HG02610 (cell line): ENCODE measurements around the gene GBE1.

Source experiments
- ATAC-seq: cut with Tn5 transposase; IDR thresholded peaks from one replicate; pipeline ENCODE4 v1.9.1; 2021; ENCODE audit warnings: mild to moderate bottlenecking, moderate library complexity; ENCODE audit not compliant: unreplicated experiment

The GBE1 gene

DNA sequence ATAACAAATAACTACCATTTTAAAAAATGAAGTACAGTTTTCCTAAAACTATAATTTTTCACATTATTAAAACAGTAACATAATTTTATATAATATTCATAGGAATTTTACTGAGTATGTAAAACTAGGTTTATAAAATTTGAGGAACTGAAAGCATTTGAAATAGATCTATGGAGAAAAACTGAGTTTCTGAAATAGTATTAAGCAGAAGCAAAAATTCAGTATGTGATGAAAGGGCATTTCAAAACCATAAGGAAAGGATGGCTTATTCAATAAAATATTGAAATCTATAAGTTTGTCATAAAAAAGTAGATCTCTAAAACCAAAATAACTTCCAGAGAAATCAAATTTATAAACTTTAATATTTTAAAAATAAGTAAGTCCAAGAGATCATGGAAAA is 53.4 kb downstream of the GBE1 start:
- no peak for ATAC-seq

DNA sequence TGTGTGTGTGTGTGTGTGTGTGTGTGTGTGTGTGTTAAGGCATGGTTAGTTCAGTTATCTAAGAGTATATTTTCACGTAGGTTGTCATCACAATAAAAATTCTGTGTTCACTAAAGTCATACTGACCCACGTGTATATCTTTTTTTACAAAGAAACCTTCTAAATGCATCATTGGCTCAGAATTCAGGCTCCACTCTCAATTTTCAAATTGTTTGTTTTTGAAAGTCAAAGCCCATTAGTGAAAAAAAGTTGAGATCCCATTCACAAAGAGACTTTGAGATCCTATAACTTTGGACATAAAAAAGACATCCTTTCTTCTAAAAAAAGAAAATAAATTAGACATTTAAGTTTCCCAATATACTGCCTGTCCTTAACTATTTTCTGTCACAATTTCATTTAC is 59.3 kb downstream of the GBE1 start:
- no peak for ATAC-seq

DNA sequence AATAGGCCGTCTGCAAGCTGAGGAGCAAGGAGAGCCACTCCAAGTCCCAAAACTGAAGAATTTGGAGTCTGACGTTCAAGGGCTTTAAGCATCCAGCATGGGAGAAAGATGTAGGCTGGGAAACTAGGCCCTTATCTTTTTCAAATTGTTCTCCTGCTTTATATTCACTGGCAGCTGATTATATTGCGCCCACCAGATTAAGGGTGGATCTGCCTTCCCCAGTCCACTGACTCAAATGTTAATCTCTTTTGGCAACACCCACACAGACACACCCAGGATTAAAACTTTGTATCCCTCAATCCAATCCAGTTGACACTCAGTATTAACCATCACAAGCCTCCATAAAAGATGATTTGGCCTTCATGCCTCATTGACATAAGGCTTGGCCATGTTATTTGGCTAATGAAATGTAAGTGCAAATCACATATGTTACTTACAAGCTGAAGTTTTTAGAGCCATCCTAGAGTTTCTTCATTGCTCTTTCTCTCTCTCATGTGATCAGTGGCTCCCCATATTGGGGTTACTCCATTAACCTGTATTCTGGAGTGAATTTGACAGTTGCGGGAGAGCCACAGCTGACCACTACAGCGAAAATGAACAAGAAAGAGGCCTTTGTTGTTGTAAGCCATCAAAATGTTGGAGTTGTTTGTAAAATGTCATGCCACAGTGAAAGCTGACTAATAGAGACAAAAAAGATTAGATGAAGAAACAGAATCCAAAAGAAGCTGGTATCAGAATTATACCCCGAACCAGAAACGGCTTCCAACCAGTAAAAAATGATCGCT is 61.7 kb downstream of the GBE1 start:
- ATAC-seq = no peak

DNA sequence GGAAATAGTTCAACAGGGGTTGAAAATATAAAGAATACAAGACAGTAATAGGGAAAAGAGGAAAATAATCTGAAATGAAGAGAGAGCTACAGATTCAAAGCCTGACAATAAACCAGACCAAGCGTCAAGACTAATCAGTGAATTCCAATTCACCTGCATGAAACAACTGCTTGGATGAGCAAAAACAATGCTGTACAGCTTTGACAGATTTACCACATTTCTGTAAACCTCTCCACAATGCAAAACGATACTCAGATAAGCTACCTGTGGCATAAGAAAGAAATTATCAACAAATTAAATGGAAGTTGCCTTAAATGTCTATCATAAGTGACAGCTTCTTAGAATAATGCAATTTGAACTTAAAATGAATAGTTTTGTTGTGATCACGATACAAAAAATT is 65.4 kb downstream of the GBE1 start:
- ATAC-seq = no peak

DNA sequence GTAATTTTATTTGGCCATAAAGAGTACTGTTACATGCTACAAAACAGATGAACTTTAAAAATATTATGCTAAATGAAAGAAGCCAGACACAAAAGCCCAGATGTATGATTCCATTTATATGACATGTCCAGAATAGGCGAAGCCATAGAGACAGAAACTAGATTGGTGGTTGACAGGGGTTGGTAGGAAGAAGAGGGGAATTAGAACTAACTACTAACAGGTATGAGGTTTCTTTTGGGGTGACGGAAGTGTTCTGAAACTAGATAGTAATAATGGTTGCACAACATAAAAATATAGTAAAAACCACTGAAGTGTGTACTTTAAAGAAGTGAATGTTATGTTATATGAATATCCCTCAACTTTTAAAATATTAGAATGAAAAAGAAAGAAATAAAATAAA is 66.1 kb downstream of the GBE1 start:
- no peak for ATAC-seq

DNA sequence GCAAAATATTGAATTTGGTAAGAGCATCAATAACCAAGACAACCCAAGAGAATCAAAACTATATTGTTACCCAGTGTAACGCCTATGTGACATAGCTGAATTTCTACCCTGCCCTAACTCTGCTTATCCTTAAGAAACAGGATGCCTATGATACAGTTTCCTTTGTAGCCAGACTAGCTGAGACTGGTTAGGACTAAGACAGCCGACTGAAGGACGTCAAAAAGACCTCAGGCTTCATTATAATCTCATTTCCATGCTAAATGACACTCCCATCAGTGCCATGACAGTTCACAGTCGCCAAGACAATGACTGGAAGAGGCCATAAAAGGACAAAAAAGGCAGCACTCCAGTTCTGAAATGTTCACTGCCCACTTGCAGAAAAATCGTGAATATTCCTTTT is 66.8 kb downstream of the GBE1 start:
- ATAC-seq = no peak

DNA sequence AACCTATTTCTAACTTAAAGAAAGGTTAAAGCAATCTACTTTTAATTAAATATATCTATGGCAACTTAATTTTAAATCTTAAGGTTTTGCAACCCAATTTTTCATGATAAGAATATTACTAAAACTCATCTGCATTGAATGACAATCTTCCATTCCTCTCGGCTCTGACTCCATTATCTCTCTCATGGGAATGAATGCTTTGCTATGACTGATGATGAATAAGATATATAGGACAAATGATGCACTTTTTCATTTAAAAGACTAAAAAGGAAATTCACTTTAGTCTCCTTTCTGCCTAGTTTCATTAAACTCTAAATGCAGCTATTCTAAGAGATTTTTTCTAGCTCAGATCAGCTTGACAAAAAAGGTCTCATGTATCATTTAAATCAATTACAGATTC is 68.7 kb downstream of the GBE1 start:
- no peak for ATAC-seq

DNA sequence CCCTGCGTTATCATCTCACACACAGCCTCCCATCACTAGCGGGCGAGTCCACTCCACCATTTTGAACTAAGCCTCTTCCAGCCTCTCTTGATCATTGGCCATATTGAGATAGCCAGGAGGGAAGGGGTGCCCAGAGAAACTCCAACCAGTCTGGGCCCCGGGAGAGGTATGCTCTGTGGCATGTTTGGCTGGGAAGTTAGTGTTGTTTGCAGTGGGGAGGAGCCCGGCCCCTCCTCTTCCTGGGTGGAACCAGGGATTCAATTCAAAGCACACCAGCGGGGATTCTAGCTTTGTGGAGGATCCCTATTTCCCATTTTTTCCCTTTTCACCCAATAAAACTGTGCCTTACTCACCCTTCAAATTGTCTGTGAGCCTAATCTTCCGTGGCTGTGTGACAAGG is 71.8 kb downstream of the GBE1 start:
- no peak for ATAC-seq

DNA sequence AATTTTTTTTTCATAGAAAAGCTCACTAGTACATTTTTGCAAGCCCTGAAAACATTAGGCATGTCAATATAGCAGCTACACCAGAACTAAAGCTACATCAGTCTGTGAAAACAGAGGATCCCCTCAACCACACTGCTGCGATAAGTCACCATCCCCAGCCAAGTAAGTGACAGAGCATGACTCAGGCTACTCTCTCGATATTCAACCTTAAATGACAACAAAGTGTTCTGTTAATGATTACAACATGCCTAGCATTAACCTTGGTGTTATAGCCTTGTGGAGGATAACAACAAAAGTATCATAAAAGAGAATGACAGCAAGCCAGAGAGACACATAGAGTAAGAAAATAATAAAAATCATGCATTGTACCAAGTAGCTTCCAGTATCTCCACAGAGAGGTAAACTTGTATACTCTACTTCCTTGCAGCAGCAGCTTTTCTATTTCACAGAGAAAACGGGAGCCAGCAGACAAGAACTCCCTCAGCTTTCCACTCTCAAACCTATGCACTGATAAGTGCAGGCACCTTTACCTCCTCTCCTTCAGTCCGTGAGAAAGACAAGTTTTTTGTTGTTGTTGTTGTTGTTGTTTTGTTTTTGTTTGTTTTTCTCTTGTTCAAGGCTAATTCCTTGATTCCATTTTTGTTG is 76.6 kb downstream of the GBE1 start:
- ATAC-seq = no peak

DNA sequence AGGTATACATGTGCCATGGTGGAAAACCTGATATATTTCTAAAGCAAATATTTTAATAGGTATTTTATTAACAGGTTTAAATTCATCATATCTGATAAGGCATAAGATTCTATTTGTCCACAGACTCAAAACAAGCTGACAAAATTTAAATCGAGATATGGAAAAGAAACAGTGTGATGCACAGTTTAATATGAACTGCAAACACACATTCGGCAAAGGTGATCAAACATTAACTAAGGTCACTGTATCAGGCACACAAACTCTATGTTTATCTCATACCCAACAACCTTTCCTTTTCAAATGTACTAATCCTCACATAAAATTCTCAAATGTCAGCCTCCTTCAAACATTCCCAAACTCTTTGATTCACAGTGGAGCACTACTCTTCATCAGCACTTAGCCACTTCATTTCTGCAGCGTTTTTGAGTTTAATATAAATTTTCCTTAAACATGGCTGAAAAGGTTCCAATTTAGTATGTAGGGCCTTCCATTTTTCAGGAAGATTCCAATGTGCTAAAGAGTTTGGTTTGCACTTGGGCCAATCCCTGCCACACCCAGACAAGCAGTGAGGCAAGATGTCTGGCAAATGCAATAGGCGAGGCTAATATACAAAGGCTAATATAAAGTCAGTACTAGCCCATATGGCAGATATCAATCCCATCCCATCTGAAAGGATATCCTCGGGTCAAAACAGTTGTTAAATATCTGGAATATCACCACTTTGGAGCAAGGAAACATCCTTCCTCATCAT is 84.6 kb downstream of the GBE1 start:
- ATAC-seq = no peak

DNA sequence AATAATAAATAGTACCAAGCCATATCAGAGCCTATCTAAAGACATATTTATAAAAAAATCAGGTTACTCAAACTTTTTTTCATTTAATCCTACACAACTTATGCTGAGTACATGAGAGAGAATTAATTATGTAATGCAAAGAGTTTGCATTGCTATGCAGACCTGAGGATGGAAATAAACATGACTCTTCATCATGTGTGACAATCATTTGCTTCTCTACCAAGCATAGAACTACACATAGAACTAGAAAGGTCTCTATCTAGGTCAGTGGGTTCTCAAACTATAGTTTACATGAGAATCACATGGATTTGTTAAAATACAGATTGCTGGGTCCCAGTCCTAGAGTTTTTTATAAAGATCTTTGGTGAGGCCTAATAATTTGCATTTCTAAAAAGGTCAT is 86.8 kb downstream of the GBE1 start:
- no peak for ATAC-seq

DNA sequence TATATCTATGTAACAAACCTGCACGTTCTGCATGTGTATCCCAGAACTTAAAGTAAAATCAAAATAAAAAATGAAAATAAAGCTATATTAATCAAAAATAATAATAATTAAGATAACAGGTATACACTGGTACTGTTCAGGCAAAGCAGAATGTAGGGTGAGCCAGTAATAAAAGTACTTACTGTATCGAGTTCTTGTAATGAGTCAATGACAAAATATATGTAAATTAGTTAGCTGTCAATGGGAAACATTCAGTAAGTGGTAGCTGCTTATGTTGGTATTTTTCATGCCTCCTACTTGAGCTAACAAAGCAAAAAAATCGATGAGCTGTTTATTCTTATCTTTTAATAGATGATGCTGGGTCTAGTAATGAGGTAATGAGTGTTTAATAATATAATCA is 93.2 kb downstream of the GBE1 start:
- no peak for ATAC-seq

DNA sequence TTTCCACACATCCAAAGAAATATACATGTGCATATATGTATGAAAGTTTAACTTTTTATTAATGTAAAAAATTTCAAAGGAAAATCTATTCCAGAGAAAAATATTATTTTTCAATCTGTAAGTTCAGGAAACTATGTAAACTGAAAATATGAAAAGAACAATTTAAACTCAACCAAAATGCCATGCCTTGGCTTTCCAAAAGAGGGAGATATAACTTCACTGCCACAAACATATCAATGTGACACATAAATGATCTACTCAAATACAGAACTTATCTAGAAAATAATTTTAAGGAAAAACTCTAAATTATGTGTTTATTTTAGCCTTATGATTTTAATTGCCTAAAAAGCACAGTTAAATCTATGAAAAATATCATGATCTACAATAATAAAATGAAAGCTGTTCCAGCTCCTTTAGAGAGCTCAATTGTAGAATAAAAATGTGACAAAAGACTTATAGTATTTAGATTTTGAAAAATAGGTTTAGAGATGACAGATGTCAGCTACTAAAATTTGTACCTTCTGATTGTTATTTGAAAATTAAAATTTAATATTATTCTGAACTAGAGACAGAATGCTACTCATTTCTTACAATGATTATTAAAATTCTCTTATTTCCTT is 94.8 kb downstream of the GBE1 start:
- no peak for ATAC-seq

DNA sequence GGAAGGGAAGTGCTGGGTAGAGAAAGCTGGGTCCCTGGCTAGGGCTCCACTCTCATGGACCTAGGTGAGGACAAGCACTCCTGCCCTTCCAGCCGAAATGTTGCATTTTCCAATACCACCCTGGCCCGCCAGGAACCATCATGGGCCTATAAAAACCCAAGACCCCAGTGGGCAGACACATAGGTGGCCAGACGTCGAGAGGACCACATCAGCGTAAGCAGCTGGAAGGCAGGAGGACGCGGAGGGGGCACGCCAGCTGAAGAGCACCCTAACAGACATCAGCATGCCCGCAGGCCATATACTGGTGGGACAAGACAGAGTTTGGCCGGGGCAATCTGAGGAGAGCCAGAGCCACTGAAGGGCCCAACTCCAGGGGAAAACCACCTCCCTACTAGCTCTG is 98.3 kb downstream of the GBE1 start:
- no peak for ATAC-seq

DNA sequence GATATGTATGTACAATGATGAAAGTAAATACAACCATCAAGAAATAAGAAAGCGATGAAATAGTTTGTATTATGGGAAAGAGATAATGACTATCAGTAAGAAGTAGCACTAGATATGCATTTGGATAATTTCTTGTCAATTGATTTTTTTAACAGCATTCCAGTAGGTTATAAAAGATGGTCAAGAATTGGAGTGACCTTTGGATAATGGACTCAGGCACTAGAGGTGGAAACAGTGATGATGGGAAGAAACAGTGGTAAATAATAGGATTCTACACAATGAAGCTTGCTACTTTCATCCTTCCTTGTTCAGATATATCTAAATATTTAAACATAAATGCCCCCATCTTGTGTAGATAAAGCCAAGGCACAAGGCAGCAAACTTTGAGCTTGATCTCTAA is 101.4 kb downstream of the GBE1 start:
- ATAC-seq = no peak

DNA sequence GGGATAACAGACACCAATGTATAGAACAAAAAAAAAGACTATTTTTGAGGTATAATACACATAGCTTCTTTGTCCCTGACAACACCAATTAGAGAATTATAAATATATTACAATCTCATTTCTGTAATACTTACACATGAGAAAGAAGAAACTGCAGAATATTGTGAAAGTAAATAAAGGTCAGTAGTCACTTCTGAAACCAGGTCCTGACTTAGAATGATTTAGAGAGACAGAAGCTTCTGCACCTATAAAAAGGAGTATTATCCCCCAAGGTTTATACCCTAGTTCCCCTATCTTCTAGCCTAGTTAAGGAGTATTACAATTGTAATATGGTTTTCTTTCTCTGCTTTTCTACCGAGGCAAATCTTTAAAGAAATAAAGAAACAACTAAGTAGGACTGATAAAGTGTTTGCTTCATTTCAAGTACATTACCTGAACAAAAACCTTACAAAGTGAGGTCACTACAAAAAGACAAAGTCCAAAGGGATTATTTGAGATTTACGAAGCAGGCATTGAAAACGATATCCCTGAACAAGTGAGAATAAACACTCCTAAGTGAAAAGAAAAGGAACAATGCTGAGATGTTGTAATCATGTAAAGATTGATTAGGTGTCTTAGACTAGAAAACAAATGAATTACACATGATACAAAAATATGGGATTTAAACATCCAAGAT is 103.0 kb downstream of the GBE1 start:
- no peak for ATAC-seq

DNA sequence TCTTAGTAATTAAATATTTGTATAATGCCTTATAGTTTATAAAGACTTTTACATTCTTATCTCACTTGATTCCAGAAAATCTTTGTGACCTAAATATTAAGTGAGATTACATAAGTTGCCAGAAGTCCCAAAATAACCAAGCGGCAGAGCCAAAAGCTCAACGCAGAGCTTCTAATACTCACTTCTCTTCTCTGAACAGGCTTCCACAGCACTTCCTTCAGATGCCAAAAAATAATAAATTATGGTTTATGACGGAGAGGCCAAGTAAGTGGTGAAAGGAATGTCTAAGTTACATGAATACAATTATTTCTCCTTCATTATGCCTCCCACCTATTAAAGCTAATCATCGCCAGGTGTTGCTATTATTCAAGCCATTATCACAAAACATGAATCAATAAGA is 110.3 kb downstream of the GBE1 start:
- ATAC-seq = no peak

DNA sequence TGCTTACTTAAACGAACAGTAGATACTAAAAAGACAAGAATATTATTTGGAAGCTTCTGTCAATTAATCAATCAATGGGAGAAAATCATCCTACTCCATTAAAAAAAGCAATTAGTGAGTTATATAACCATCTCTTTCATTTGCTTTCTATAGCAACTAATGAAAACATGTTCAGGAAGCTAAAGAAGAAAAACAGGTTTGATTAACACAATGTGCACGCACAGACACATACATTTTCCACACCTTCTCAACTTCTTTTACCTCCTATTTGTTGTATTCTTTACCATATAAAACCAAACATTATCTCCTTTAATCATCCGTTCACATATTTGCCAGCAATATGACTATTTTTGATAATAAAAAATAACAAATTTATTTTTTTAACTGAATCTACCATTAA is 111.3 kb downstream of the GBE1 start:
- ATAC-seq = no peak

DNA sequence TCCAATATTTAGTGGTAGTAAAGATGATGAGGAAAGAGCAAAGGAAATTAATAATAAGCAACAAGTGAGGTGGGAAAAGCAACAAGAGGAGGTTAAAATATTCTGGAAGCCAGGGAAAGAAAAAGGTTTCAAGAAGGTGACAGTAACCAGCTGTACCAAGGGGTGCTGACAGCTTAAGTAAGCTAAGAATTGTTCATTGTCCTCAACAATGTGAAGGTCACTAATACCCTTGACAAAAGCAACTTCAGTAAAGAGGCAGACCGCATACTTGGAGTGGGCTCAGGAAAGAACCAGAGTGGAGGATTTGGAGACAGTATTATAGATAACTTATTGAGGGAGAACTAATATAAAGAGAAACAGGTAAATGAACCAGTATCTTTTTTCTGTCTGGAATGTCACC is 116.2 kb downstream of the GBE1 start:
- ATAC-seq = no peak

DNA sequence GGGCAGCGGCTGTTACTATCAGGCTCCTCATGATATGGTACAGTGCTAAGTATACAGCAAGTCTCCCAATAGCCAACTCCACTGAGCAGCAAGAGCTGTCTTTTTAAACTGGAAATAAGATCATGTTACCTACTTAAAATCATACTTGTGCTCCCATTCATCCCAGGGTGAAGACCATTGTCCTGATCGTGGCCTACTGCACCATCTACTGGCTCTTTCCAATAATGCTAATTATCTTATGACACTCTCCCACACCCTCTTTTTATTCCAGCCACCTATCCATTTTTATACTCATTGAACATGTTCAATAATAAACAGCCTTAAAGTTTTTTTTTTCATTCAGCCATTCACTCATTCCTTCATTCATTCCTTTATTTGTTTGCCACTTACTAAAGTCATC is 117.7 kb downstream of the GBE1 start:
- ATAC-seq = no peak

DNA sequence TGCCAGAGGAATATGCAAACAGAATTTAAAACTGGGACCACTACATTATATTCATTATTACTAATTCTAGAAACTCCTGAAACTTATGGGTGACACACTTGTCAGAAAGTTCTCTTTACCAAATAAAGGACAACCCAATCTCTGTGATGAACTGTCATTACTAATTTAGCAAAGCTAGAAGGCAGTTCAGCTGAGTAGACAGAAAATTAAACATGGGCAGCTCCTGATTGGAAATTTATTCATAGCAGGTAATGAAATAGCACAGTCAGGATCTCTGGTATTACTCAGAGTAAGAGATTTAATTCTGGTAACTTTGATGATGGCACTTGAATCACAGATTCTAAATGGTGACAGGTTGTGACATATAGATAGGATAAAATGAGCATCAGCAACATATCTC is 123.0 kb downstream of the GBE1 start:
- no peak for ATAC-seq
